OCI-M1 (cell line): Measurements from ENCODE around the gene FOCAD.

Source experiments
- DNase-seq: peaks from one replicate; lab custom pipeline; 2025; lab: John Stamatoyannopoulos, UW

Gene FOCAD

GRCh38 chr9:21016701-21017491 lies 332.8 kb downstream of the FOCAD start:
- no peak for DNase-seq

GRCh38 chr9:21018177-21018576 lies 334.1 kb downstream of the FOCAD start:
- no peak for DNase-seq

DNA sequence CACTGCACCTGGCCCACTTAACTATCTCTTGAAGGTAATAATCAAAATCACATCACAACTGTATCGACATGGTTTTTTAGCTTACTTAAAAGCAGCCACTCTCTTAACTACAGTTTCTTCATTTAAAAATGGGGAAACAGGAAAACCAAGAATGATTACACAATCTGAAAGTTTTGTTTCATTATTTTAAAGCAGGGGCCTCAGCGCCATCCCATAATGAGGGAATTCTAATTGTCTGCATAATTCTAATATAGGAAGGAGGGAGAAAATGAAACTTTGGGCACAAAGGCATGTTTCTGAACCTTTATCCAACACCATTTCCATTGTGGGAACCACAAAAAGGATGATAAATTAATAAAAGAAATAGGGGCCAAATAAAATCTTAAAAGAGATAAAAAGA lies 339.8 kb downstream of the FOCAD start:
- no peak for DNase-seq

DNA sequence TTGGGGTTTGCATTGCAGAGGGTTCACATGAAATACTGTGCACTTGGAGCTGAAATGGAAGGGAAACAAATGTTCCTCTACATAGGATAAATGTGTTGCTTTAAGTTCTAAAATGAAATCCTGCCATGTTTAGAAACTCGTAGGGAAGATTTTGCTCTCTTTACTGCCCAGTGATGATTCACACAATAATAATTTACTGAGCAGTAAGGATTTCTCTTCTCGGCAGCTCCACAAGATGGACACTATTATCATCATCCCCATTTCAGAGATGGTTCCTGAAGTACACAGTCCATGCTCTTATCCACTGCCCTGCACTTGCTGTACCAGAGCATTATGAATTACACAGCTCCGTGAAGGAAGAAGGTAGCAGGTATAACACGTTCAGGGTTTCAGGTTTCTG lies 343.2 kb downstream of the FOCAD start:
- no peak for DNase-seq

DNA sequence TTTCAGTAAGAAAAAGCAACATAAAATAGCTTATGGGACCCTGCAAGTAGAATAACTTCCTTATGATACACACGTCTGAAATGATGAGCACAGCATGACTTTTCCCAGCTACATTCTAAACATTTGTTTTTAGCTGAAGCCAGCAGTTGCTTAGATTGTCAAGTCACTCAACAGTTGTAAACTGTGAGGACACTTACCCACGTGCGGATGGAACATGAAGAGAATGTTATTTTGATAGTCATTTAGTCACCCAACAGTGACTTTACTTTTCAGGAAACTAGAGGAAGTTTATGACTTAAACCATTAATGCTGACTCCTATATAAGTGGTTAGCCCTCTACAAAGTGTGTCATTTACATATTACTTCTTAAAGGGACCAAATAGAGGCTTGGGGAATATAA lies 344.4 kb downstream of the FOCAD start:
- peak; percentile 0 for DNase-seq

DNA sequence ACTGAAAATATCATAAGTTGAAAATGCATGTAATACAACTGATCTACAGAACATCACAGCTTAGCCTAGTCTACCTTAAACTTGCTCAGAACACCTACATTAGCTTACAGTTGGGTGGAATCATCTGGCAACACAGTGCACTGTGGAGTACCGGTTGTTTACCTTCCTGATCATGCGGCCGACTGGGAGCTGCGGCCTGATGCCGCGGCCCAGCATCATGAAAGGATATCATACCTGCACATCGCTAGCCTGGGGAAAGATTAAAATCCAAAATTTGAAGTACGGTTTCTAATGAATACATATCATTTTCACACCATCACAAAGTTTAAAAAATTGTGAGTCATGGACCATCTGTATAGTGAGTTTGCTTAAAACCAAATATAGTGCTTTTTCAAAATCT lies 345.6 kb downstream of the FOCAD start:
- no peak for DNase-seq

DNA sequence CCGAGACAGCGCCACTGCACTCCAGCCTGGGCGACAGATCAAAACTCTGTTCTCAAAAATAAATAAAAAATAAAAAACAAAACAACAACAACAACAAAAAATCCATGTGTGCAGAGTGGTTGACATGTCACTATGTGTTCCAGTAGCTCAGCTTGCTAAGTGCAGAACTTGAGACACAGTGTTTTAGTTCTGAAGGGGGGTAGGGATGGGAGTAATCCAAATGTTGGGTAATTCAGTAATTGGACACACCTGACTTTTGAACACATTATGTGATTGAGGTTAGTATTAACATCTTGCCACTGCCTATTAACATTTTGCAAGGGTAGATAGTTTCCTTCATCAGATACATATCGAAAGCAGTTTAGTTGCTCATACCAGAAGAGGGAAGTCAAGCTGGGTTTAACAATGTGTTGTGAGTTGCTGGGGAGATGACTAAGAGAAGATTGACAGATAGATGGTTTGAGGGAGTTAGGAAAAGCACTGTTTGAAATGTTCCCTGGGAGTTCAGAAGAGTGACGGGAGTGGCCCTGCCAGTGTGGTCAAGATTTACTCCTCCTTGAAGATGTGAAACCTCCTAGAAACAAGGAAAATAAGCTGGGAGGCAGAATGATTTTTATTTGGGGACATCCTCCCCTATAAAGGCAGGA lies 346.5 kb downstream of the FOCAD start:
- DNase-seq = peak; percentile 75

GRCh38 chr9:21031091-21031807 lies 347.2 kb downstream of the FOCAD start, which contains the start of gene HACD4:
TSS of gene HACD4 (minus strand) at chr9:21031640. CDS start at chr9:21031590, 50 bp downstream.
- DNase-seq = peak; percentile 67

GRCh38 chr9:21031808-21032183 lies 347.7 kb downstream of the FOCAD start:
- DNase-seq = no peak

DNA sequence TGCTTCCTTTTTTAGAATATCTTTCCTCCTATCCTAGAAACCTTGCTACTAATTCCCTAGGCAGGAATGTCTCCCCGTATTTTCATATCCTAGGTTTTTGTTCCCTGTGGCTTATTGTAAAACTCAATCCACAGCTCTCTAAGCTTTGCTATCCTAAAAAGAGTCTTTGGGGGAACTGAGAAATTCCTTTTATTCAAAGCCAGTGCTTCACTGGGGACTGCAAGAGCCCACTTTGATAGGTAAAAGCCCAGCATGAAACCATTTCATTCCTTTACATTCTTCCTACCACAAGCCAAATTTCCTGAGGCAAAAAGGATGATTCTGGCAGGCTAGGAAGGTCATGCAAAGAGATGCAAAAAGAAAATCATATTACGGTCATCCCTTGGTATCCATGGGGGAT lies 353.2 kb downstream of the FOCAD start:
- no peak for DNase-seq

- peak; percentile 27 for DNase-seq
Measured at GRCh38 chr9:21039302-21039701, 355.2 kb downstream of the FOCAD start.

- DNase-seq = no peak
Measured at GRCh38 chr9:21042466-21042865, 358.4 kb downstream of the FOCAD start.

DNA sequence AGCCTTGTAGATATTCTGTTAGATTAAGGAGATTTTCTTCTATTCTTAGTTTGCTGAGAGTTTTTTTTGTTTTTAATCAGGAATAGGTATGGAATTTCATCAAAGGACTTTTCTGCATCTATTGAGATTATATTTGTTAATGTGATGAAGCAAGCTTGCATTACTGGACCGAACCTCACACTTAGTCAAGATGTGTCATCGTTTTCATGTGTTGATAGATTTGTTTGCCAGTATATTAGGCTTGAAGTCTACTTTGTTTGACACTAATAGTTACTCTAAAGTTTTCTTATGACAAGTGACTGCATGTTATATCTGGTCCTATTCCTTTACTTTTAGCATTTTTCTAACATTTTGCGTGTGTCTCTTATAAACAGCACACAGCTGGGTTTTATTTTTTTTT lies 359.8 kb downstream of the FOCAD start:
- no peak for DNase-seq
